ENCODE data around the gene COL18A1. TPM values are rescaled to one million over a fixed set of nuclear protein-coding genes. Genes with fewer than 3 reads are reported as not detected.

The COL18A1 gene
- total and polyA plus RNA-seq, 4 donors, result 97.3 to 963 (median 295) TPM

GRCh38 chr21:45482899-45483821 is 78.2 kb downstream of the COL18A1 start:
- H3K27ac ChIP-seq (ENCODE audit: low read depth in 1 of 2, low read length in 2 of 2), result no peak overlapping the region
- 81 to 84% methylated on average over 40 of the region's 40 CpGs for WGBS, 2 donors
- ATAC-seq (ENCODE audit: low FRiP score), result no peak
- H3K36me3 ChIP-seq (ENCODE audit: control insufficient read depth in 1 of 2, insufficient read depth in 2 of 2, low read length in 1 of 2), result peaks cover 0 to 5% of the 10 kb centered on the region in 2 donors
- no peak overlapping the region for H3K4me3 ChIP-seq (ENCODE audit: low read length in 2 of 2)
- H3K4me1 ChIP-seq (ENCODE audit: control insufficient read depth in 1 of 2, insufficient read depth in 2 of 2, low read length in 2 of 2), result no peaks in the 10 kb centered on the region
- intact Hi-C loops (cut with DNase I), result no loop called here
- DNase-seq, result peak in 1 of 2 donors; percentile 72
- no peaks in the 10 kb centered on the region for H3K27me3 ChIP-seq (ENCODE audit: control insufficient read depth in 1 of 2, insufficient read depth in 2 of 2, low read length in 1 of 2)
- H3K9me3 ChIP-seq (ENCODE audit: control insufficient read depth, low read length), result no peaks in the 10 kb centered on the region

- DNase-seq (no peak), ATAC-seq (ENCODE audit: low FRiP score) (no peak)
- Histone ChIP-seq H3K4me3 (ENCODE audit: low read length in 2 of 2) (no peak overlapping the region), H3K27me3 (ENCODE audit: control insufficient read depth in 1 of 2, insufficient read depth in 2 of 2, low read length in 1 of 2) (no peaks in the 10 kb centered on the region), H3K36me3 (ENCODE audit: control insufficient read depth in 1 of 2, insufficient read depth in 2 of 2, low read length in 1 of 2) (peaks cover 0 to 5% of the 10 kb centered on the region in 2 donors), H3K9me3 (ENCODE audit: control insufficient read depth, low read length) (no peaks in the 10 kb centered on the region), H3K27ac (ENCODE audit: low read depth in 1 of 2, low read length in 2 of 2) (no peak overlapping the region), H3K4me1 (ENCODE audit: control insufficient read depth in 1 of 2, insufficient read depth in 2 of 2, low read length in 2 of 2) (no peaks in the 10 kb centered on the region)
- 84 to 90% methylated on average over 6 of the region's 6 CpGs for WGBS, 2 donors
- intact Hi-C loops (cut with DNase I), result no loop called here
Observed at GRCh38 chr21:45484318-45484717, 79.4 kb downstream of the COL18A1 start.

GRCh38 chr21:45485686-45486442 is 80.9 kb downstream of the COL18A1 start:
- H3K4me1 ChIP-seq (ENCODE audit: control insufficient read depth in 1 of 2, insufficient read depth in 2 of 2, low read length in 2 of 2), result no peaks in the 10 kb centered on the region
- H3K27me3 ChIP-seq (ENCODE audit: control insufficient read depth in 1 of 2, insufficient read depth in 2 of 2, low read length in 1 of 2), result no peaks in the 10 kb centered on the region
- no peak for DNase-seq
- no peaks in the 10 kb centered on the region for H3K9me3 ChIP-seq (ENCODE audit: control insufficient read depth, low read length)
- intact Hi-C loops (cut with DNase I), result no loop called here
- no peak overlapping the region for H3K27ac ChIP-seq (ENCODE audit: low read depth in 1 of 2, low read length in 2 of 2)
- 91 to 93% methylated on average over 22 to 25 of the region's 25 CpGs for WGBS, 2 donors
- no peak overlapping the region for H3K4me3 ChIP-seq (ENCODE audit: low read length in 2 of 2)
- peaks cover 0 to 5% of the 10 kb centered on the region in 2 donors for H3K36me3 ChIP-seq (ENCODE audit: control insufficient read depth in 1 of 2, insufficient read depth in 2 of 2, low read length in 1 of 2)
- no peak for ATAC-seq (ENCODE audit: low FRiP score)

DNA sequence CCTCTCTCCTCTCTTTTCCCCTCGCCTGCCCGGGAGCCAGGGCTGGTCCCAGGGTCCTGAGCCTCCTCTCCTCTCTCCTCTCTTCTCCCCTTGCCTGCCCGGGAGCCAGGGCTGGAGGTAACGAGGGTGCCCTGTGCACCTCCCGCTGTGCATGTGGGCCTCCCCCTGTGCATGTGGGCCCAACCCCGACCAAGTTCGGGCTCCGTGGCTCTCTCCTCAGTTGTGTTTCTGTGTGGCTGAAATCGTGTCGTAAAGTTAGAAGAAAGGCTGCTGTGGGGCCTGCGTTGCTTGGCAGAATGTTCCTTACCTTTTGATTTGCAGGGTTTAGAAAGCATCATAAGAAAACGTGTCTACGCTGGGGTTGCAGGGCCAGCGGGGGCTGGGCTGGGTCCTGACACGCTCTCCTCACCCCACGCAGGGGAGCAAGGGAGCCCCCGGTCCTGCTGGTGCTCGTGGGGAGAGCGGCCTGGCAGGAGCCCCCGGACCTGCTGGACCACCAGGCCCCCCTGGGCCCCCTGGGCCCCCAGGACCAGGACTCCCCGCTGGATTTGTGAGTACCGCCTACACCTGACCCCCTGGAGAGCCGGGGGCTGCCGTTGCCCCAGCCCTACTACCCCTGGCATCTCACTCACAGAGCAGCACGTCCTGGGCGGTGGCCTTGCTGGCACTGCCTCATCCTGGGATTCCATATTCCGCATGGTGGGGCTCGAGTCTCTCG is 81.6 kb downstream of the COL18A1 start:
- 84 to 88% methylated on average over 27 to 29 of the region's 29 CpGs for WGBS, 2 donors
- no peaks in the 10 kb centered on the region for H3K4me1 ChIP-seq (ENCODE audit: control insufficient read depth in 1 of 2, insufficient read depth in 2 of 2, low read length in 2 of 2)
- H3K36me3 ChIP-seq (ENCODE audit: control insufficient read depth in 1 of 2, insufficient read depth in 2 of 2, low read length in 1 of 2), result peaks cover 0 to 7% of the 10 kb centered on the region in 2 donors
- H3K4me3 ChIP-seq (ENCODE audit: low read length in 2 of 2), result no peak overlapping the region
- H3K9me3 ChIP-seq (ENCODE audit: control insufficient read depth, low read length), result no peaks in the 10 kb centered on the region
- DNase-seq (no peak), ATAC-seq (ENCODE audit: low FRiP score) (no peak)
- H3K27ac ChIP-seq (ENCODE audit: low read depth in 1 of 2, low read length in 2 of 2), result no peak overlapping the region
- intact Hi-C loops (cut with DNase I), result no loop called here
- no peaks in the 10 kb centered on the region for H3K27me3 ChIP-seq (ENCODE audit: control insufficient read depth in 1 of 2, insufficient read depth in 2 of 2, low read length in 1 of 2)

DNA sequence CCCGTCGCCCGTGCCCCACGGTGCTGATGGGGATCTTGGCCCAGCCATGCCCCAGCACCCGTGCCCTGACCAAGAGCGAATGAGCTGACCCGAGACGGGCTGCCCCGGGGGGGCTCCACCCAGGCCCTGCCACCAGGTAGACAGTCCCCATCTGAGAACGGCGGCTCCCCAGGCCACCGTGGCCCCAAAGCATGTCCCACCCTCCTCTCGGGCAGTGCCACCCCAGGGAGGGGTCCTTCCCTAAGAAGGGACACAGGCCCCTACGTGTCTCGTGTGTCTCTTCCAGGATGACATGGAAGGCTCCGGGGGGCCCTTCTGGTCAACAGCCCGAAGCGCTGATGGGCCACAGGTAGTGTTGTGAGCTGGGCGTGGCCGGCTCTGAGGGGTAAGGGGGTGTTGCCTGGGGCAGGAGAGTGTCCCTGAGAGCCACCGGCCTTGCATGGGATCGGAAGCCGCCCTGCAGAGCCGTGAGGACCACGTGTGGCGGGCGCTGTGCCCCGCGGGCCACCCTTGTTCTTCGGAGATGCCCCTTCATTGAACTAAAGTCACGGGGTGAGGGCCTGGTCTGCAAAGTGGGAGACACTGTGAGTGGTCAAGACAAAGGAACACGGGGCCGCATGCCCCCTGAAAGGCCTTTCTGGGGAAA is 82.3 kb downstream of the COL18A1 start:
- DNase-seq (no peak), ATAC-seq (ENCODE audit: low FRiP score) (no peak)
- 92% methylated on average over 33 of the region's 33 CpGs for WGBS, 2 donors
- no peak overlapping the region for H3K27ac ChIP-seq (ENCODE audit: low read depth in 1 of 2, low read length in 2 of 2)
- no peaks in the 10 kb centered on the region for H3K4me1 ChIP-seq (ENCODE audit: control insufficient read depth in 1 of 2, insufficient read depth in 2 of 2, low read length in 2 of 2)
- H3K36me3 ChIP-seq (ENCODE audit: control insufficient read depth in 1 of 2, insufficient read depth in 2 of 2, low read length in 1 of 2), result peaks cover 0 to 8% of the 10 kb centered on the region in 2 donors
- H3K9me3 ChIP-seq (ENCODE audit: control insufficient read depth, low read length), result no peaks in the 10 kb centered on the region
- intact Hi-C loops (cut with DNase I), result no loop called here
- no peaks in the 10 kb centered on the region for H3K27me3 ChIP-seq (ENCODE audit: control insufficient read depth in 1 of 2, insufficient read depth in 2 of 2, low read length in 1 of 2)
- no peak overlapping the region for H3K4me3 ChIP-seq (ENCODE audit: low read length in 2 of 2)

GRCh38 chr21:45487891-45488600 is 83.1 kb downstream of the COL18A1 start:
- no peaks in the 10 kb centered on the region for H3K4me1 ChIP-seq (ENCODE audit: control insufficient read depth in 1 of 2, insufficient read depth in 2 of 2, low read length in 2 of 2)
- H3K4me3 ChIP-seq (ENCODE audit: low read length in 2 of 2), result no peak overlapping the region
- H3K27me3 ChIP-seq (ENCODE audit: control insufficient read depth in 1 of 2, insufficient read depth in 2 of 2, low read length in 1 of 2), result no peaks in the 10 kb centered on the region
- no peak for DNase-seq
- no peaks in the 10 kb centered on the region for H3K9me3 ChIP-seq (ENCODE audit: control insufficient read depth, low read length)
- intact Hi-C loops (cut with DNase I), result no loop called here
- ATAC-seq (ENCODE audit: low FRiP score), result no peak
- H3K27ac ChIP-seq (ENCODE audit: low read depth in 1 of 2, low read length in 2 of 2), result no peak overlapping the region
- peaks cover 0 to 8% of the 10 kb centered on the region in 2 donors for H3K36me3 ChIP-seq (ENCODE audit: control insufficient read depth in 1 of 2, insufficient read depth in 2 of 2, low read length in 1 of 2)
- WGBS, 2 donors, result 79 to 86% methylated on average over 18 of the region's 18 CpGs

DNA sequence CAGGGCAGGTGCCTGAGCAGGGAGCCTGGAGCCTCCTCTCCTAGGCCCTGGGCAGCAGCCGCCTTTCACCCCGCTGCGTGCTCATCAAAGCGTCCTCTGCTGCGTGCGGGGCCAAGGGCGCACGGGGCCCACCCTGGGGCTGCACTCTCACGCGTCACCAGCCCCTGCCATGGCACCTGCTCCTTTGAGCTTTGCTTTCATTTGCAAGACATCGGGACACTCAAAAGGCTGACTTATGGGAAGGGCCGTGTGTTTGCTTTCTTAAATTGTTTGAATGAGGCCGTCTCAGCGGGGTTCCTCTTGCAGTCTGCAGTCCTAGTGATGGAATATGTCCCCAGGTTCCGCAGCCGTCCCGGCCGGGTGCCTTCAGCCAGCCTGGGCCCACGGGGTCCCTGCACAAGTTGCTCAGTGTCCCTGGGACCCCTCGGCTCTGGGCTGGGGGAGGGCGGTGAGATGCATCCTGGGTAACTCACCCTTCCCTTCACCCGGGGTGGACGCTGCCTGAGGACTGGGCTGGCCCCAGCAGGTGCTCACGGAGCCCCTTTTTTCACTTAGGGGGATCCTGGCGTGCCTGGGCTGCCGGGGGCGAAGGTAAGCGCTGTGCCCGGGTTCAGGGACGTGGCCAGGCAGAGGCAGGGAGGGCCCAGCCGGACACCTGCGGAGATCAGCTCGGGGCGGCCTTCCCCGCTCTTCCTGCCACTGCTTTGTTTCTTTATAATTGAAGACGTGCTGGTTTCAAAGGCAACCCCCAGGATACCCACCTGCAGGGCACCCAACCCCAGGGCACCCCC is 84.2 kb downstream of the COL18A1 start:
- Histone ChIP-seq H3K9me3 (ENCODE audit: control insufficient read depth, low read length) (no peaks in the 10 kb centered on the region), H3K4me3 (ENCODE audit: low read length in 2 of 2) (no peak overlapping the region), H3K27me3 (ENCODE audit: control insufficient read depth in 1 of 2, insufficient read depth in 2 of 2, low read length in 1 of 2) (no peaks in the 10 kb centered on the region), H3K4me1 (ENCODE audit: control insufficient read depth in 1 of 2, insufficient read depth in 2 of 2, low read length in 2 of 2) (no peaks in the 10 kb centered on the region), H3K36me3 (ENCODE audit: control insufficient read depth in 1 of 2, insufficient read depth in 2 of 2, low read length in 1 of 2) (peaks cover 0 to 8% of the 10 kb centered on the region in 2 donors), H3K27ac (ENCODE audit: low read depth in 1 of 2, low read length in 2 of 2) (no peak overlapping the region)
- 85 to 88% methylated on average over 36 of the region's 36 CpGs for WGBS, 2 donors
- intact Hi-C loops (cut with DNase I), result no loop called here
- no peak for DNase-seq
- ATAC-seq (ENCODE audit: low FRiP score), result no peak
